GM12891 (cell line): ENCODE results near the gene COPZ1.

Source experiments
- POLR2A ChIP-seq: IDR thresholded peaks from 2 replicates; pipeline ENCODE4 v1.6.1; 2011; ENCODE audit warnings: low read depth, low read length, control low read depth
- POLR2AphosphoS5 ChIP-seq: IDR thresholded peaks from 2 replicates; pipeline ENCODE4 v1.6.1; 2011; ENCODE audit warnings: low read depth, low read length, control low read depth
- TAF1 ChIP-seq: IDR thresholded peaks from 2 replicates; pipeline ENCODE4 v1.6.1; 2011; ENCODE audit warnings: low read depth, low read length, control low read depth

DNA sequence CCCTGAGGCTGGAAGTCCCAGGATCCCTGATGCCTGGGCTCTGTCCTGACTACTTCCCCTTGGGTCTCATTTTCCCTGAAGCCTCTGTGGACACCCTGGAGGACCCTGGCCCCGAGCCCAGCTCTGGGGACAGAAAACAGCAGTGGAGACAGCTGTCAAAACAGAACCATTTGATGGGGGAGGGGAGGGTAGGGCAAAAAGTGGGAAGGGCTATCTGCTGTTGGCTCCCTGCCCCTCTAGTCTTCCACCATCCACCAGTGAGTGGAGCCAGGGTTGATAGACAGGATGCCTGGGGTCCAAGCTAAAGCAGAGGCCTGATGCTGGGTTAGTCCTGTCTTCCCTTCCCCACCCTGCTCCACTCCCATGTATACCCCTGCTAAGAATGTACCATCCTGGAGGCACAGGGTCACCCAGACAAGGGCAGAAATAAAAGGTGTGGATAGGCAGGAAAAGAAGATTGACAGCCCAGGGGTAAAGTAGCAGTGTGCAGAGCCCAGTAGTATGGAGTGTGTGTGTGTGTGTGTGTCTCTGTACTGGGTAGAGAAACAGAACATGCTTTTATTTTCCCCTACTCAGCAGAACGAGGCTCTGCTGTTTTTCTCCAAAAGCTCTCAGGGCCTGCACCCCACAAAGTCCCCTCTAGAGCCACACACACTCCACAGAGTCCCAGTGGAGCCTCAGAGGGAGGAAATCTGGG lies 49.8 kb downstream of the COPZ1 start:
- TF ChIP-seq POLR2A = no peak
- no peak for TF ChIP-seq POLR2AphosphoS5
- TF ChIP-seq TAF1 = no peak
